ENCODE data around the gene MYH9.
A peak's percentile ranks its signal among the peaks of the same experiment; 100 is the strongest.
"Not testable (repeated sequence)": the region's sequence is repeated elsewhere in the genome, so short reads cannot be mapped to it uniquely, and the experiment has no call there.

The MYH9 gene

DNA sequence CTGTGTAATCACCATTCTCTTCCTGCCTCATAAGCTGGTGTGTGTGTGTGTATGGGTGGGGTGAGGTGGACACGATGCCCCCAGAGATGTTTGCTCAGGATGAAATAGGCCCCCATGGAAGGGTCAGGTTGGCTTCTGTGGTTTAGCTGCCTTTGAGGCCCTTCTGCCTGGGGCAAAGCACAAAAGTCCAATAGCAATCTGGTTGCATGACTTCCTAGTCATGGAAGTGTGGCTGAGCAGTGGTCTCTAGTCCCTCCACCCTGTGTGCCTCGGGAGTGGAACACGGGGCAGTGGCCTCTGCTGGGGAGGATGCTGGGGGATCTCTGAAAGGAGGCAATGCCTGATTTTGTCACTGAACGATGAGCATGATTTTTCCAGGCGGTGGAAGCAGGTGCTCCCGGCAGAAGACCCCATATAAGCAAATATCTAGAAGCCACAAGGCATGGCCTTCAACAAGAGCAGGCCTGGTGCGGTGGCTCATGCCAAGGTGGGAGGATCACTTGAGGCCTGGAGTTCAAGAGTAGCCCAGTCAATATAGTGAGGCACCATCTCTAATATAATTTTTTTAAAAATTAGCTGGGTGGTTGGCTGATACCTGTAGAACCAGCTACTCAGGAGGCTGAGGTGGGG lies 135.7 kb downstream of the MYH9 start:
- not testable (repeated sequence) for H2AFZ ChIP-seq (ENCODE audit: low read length, unreplicated experiment); H3K4me3 ChIP-seq (ENCODE audit: low read depth, low read length); H3K79me2 ChIP-seq (ENCODE audit: control insufficient read depth, insufficient read depth, low read length, unreplicated experiment); H3K27ac ChIP-seq (ENCODE audit: low read depth, low read length); H3K27me3 ChIP-seq (ENCODE audit: insufficient read depth, low read length); H3K36me3 ChIP-seq (ENCODE audit: insufficient read depth, low read length)
- H3K4me1 ChIP-seq (ENCODE audit: control insufficient read depth, insufficient read depth, low read length, unreplicated experiment), result peaks cover 12% of the 10 kb centered on the region

DNA sequence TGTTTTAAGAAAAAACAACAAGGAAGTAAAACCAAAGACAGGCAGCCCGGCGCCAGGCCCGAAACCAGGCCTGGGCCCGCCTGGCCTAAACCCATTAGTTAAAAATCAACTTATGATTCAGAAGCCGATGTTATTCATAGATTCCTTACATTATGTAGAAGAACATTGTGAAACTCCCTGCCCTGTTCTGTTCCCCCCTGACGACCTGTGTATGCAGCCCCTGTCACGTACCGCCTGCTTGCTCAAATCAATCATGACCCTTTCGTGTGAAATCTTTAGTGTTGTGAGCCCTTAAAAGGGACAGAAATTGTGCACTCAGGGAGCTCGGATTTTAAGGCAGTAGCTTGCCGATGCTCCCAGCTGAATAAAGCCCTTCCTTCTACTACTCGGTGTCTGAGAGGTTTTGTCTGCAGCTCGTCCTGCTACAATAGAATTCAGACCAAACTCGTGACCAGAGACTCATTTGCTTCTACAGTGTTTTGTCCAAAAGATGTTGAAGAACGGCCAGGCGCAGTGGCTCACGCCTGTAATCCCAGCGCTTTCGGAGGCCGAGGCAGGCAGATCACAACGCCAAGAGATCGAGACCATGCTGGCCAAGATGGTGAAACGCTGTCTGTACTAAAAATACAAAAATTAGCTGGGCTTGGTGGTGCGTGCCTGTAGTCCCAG lies 137.3 kb downstream of the MYH9 start:
- not testable (repeated sequence) for H3K27ac ChIP-seq (ENCODE audit: low read depth, low read length); H3K36me3 ChIP-seq (ENCODE audit: insufficient read depth, low read length); H3K27me3 ChIP-seq (ENCODE audit: insufficient read depth, low read length); H3K79me2 ChIP-seq (ENCODE audit: control insufficient read depth, insufficient read depth, low read length, unreplicated experiment); H3K4me3 ChIP-seq (ENCODE audit: low read depth, low read length); H2AFZ ChIP-seq (ENCODE audit: low read length, unreplicated experiment)
- peaks cover 12% of the 10 kb centered on the region for H3K4me1 ChIP-seq (ENCODE audit: control insufficient read depth, insufficient read depth, low read length, unreplicated experiment)

DNA sequence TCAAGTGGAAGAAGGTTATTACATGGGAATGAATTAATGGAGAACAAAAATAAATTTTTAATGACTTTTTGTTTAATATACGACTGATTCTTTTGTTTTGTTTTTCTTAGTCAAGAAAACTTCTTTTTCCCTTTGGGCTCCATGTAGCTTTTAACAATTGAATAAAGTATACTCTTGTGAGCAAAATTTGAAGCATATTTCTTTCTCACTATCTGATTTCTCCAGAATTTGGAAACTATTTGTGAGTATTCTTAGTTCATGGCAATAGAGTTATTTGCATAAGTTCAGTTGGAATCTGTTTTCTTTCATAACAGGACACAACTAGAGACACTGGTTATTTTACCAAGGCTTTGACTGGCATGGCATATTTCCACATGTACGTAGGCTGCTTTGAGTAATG lies 138.6 kb downstream of the MYH9 start:
- Histone ChIP-seq H2AFZ (ENCODE audit: low read length, unreplicated experiment) (no peak overlapping the region), H3K36me3 (ENCODE audit: insufficient read depth, low read length) (no peaks in the 10 kb centered on the region), H3K79me2 (ENCODE audit: control insufficient read depth, insufficient read depth, low read length, unreplicated experiment) (peaks cover 7% of the 10 kb centered on the region), H3K4me1 (ENCODE audit: control insufficient read depth, insufficient read depth, low read length, unreplicated experiment) (peaks cover 9% of the 10 kb centered on the region), H3K4me3 (ENCODE audit: low read depth, low read length) (no peak overlapping the region), H3K27me3 (ENCODE audit: insufficient read depth, low read length) (no peaks in the 10 kb centered on the region), H3K27ac (ENCODE audit: low read depth, low read length) (no peak overlapping the region)

DNA sequence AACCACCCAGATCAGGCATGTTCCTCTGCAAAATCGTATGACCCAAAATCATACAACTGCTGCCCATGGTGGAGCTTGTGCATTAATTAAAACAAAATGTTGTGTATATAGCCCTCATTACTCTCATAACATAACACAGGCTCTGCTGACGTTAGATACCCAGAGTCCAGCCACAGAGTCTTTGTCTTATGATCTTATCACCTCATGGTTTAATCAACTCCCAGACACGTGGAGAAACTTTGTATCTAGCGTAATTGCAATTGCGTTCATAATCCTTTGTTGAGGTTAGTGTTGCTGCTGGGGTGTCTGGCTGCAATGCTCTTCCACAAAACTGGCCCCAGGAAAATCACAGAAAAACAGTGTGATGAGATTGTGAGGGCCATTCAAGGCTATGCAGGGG lies 139.8 kb downstream of the MYH9 start:
- Histone ChIP-seq H3K27ac (ENCODE audit: low read depth, low read length) (no peak overlapping the region), H3K4me1 (ENCODE audit: control insufficient read depth, insufficient read depth, low read length, unreplicated experiment) (peaks cover 2% of the 10 kb centered on the region), H3K4me3 (ENCODE audit: low read depth, low read length) (no peak overlapping the region), H2AFZ (ENCODE audit: low read length, unreplicated experiment) (no peak overlapping the region), H3K36me3 (ENCODE audit: insufficient read depth, low read length) (no peaks in the 10 kb centered on the region), H3K79me2 (ENCODE audit: control insufficient read depth, insufficient read depth, low read length, unreplicated experiment) (no peaks in the 10 kb centered on the region), H3K27me3 (ENCODE audit: insufficient read depth, low read length) (no peaks in the 10 kb centered on the region)

DNA sequence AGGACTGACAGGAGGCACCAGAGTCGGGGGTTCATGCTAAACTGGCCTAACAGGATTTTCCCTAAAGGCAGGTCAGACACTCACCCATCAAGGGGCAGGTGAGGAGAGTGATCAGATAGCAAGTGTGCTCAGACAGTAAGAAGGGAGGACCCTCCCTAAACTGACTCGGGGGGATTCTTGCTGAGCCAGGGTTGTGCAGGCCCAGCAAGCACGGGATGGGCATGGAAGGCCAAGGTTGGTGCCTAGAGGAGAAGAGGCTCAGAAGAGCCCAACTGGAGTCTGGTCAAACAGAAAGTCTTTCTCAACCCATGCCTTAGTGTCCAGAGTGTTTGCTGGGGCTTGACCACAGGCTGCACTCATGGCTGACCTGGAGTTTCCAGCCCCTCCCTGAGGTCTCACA lies 141.0 kb downstream of the MYH9 start:
- no peaks in the 10 kb centered on the region for H3K36me3 ChIP-seq (ENCODE audit: insufficient read depth, low read length)
- H3K4me1 ChIP-seq (ENCODE audit: control insufficient read depth, insufficient read depth, low read length, unreplicated experiment), result no peaks in the 10 kb centered on the region

DNA sequence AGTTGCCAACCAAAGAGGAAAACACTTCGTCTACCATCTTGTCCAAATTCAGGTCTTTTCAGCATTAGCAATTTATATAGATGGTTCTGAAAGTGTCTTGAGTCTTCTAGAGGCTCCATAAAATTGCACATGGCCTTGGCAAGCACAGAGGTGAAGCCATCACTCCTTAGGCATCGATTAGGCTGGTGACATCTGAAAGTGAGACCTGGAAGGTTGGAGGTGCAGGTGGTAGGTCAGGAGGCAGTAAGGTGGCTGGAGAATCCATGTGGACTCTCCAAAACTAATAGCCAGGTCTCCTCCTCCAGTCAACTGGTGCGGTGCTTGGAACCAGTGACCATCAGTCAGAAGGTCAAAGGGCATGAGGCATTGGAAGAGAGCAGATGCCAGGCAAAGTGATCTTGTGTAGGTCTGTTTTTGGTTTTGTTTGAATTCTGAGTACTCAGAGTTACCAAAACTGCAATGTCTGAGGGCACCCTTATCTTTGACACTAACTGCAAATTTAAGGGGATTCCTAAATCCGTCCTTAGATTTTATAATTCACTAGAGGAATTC lies 141.9 kb downstream of the MYH9 start:
- H3K79me2 ChIP-seq (ENCODE audit: control insufficient read depth, insufficient read depth, low read length, unreplicated experiment), result no peaks in the 10 kb centered on the region
- no peaks in the 10 kb centered on the region for H3K27me3 ChIP-seq (ENCODE audit: insufficient read depth, low read length)
- no peaks in the 10 kb centered on the region for H3K36me3 ChIP-seq (ENCODE audit: insufficient read depth, low read length)
- H3K4me3 ChIP-seq (ENCODE audit: low read depth, low read length), result no peak overlapping the region
- no peak overlapping the region for H2AFZ ChIP-seq (ENCODE audit: low read length, unreplicated experiment)
- H3K4me1 ChIP-seq (ENCODE audit: control insufficient read depth, insufficient read depth, low read length, unreplicated experiment), result no peaks in the 10 kb centered on the region
- H3K27ac ChIP-seq (ENCODE audit: low read depth, low read length), result no peak overlapping the region

More for the DNA sequence above, 141.0 kb downstream of the MYH9 start:
- no peak overlapping the region for H3K4me3 ChIP-seq (ENCODE audit: low read depth, low read length)
- no peaks in the 10 kb centered on the region for H3K27me3 ChIP-seq (ENCODE audit: insufficient read depth, low read length)
- H2AFZ ChIP-seq (ENCODE audit: low read length, unreplicated experiment), result no peak overlapping the region
- no peaks in the 10 kb centered on the region for H3K79me2 ChIP-seq (ENCODE audit: control insufficient read depth, insufficient read depth, low read length, unreplicated experiment)
- H3K27ac ChIP-seq (ENCODE audit: low read depth, low read length), result no peak overlapping the region

DNA sequence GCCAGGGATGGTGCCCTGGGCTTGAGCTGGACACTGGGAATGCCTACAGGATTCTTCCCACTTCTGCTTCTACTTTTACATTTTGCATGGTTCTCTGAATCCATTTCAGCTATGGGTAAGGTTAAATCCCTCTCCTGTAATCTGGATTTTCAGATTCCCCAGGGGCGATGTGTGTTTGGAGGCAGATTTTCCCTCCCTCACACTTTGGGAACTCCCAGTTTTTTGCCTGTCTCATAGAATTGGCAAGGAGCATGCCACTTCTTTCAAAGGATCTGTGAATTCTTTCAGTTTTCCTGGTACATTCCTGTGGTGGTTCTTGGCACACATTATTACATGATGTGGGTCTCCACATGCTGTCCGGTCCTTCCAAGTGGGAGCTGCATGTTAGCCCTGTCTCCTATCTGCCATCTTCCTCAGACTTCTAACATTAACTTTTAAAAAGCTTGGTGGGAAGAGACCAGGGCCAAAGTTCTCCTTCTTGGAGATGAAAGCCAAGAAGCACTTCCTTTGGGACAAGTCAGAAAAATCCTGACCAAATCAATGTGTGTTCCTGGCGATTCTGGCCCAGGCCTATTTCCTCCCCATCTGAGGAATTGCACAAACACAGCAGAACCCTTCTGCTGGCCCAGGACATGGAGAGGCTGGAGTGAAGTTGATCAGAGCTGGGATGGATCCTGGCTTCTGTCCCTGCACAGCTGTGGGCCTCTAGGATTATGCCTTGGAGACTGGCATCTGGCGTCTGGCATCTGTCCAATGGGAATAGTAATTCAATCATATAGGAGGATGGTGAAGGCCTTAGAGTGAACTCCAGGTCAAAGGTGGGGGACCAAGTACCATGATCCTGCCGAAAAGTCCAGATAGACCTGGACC lies 143.0 kb downstream of the MYH9 start:
- no peak overlapping the region for H3K4me3 ChIP-seq (ENCODE audit: low read depth, low read length)

DNA sequence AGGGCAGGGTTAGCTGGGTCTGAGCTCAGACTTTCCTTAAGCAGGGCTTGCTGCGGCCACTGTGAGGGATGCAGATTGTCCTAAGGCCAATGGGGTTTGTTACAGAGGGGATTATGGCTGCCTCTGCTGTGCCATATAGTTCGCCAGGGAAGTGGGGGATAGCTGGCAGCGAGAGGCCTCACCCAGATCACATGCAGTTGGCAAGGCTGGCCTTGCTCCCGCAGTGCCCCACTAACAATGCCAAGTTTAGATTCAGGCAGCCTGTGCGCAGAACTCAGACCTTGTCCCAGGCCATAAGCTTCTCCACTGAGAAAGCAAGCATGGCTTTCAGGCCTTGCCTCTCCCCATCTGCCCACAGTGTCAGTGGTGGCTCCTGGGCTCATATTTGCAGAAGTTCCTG lies 143.8 kb downstream of the MYH9 start:
- no peak overlapping the region for H3K27ac ChIP-seq (ENCODE audit: low read depth, low read length)

More for the DNA sequence above, 143.0 kb downstream of the MYH9 start:
- Histone ChIP-seq H3K79me2 (ENCODE audit: control insufficient read depth, insufficient read depth, low read length, unreplicated experiment) (no peaks in the 10 kb centered on the region), H3K27ac (ENCODE audit: low read depth, low read length) (no peak overlapping the region), H3K4me1 (ENCODE audit: control insufficient read depth, insufficient read depth, low read length, unreplicated experiment) (peaks cover 4% of the 10 kb centered on the region), H2AFZ (ENCODE audit: low read length, unreplicated experiment) (no peak overlapping the region), H3K36me3 (ENCODE audit: insufficient read depth, low read length) (no peaks in the 10 kb centered on the region), H3K27me3 (ENCODE audit: insufficient read depth, low read length) (no peaks in the 10 kb centered on the region)

DNA sequence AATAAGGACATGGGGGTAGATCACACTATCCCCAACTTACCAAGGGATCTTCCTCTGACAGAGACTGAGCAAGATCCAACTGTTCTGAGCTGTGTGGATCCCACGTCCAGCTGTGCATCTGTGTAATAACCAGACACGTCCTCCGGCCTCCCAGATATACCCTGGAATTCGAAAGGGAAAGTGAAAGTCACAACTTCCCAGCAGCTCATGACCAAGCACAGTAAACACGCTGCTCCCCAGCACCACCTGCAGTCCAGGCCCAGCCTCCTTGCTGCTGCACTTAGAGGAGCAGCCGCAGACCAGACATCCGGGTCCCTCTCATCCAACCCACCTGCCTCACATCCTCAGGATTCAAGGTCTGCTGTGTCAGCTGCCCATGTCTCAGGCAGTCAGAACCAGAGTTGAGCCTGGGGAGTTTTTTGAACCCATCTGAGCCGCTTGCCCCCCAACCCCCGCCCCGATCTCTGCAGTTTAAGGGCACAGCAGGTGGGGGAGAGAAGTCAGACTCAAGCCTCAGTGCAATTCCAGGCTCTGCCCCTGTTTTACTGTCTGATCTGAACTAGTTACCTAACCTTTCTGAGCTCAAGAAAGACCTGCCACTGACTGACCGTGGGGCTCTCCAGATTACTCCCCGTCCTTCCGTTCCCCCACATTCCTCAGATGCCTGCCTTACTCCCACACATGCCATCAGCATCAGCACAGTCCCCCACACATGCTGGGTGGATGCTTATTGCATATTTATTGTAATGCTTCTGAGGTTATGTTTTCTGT lies 148.2 kb downstream of the MYH9 start, which contains the start of gene APOL2:
Gene APOL2, minus strand, starts transcription at position 127 of the 771 bp plus-strand sequence. CDS start 6,365 bp downstream, outside the sequence.
- Histone ChIP-seq H2AFZ (ENCODE audit: low read length, unreplicated experiment) (no peak within 1 kb of the TSS), H3K4me3 (ENCODE audit: low read depth, low read length) (peak within 1 kb of the TSS; percentile 83), H3K36me3 (ENCODE audit: insufficient read depth, low read length) (peaks cover 13% of the 10 kb centered on the region), H3K27ac (ENCODE audit: low read depth, low read length) (peak within 1 kb of the TSS; percentile 83), H3K79me2 (ENCODE audit: control insufficient read depth, insufficient read depth, low read length, unreplicated experiment) (peaks cover 43% of the 10 kb centered on the region), H3K27me3 (ENCODE audit: insufficient read depth, low read length) (no peaks in the 10 kb centered on the region), H3K4me1 (ENCODE audit: control insufficient read depth, insufficient read depth, low read length, unreplicated experiment) (peaks cover 22% of the 10 kb centered on the region)

More for the DNA sequence above, 143.8 kb downstream of the MYH9 start:
- Histone ChIP-seq H3K79me2 (ENCODE audit: control insufficient read depth, insufficient read depth, low read length, unreplicated experiment) (peaks cover under 1% of the 10 kb centered on the region), H3K4me3 (ENCODE audit: low read depth, low read length) (no peak overlapping the region), H2AFZ (ENCODE audit: low read length, unreplicated experiment) (no peak overlapping the region), H3K4me1 (ENCODE audit: control insufficient read depth, insufficient read depth, low read length, unreplicated experiment) (peaks cover 6% of the 10 kb centered on the region), H3K36me3 (ENCODE audit: insufficient read depth, low read length) (no peaks in the 10 kb centered on the region), H3K27me3 (ENCODE audit: insufficient read depth, low read length) (no peaks in the 10 kb centered on the region)

DNA sequence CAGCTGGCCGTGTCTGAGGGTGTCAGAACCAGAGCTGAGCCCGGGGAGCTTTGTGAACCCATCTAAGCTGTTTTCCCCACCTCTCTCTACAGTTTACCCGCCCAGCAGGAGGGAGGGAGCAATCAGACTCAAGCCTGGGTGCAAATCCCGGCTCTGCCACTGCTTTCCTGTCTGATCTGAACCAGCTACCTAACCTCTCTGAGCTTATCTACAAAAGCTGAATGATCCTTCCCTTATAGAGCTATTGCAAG lies 148.7 kb downstream of the MYH9 start:
- peak overlapping the region; percentile 83 for H3K4me3 ChIP-seq (ENCODE audit: low read depth, low read length)
- peaks cover 46% of the 10 kb centered on the region for H3K79me2 ChIP-seq (ENCODE audit: control insufficient read depth, insufficient read depth, low read length, unreplicated experiment)
- H3K27me3 ChIP-seq (ENCODE audit: insufficient read depth, low read length), result no peaks in the 10 kb centered on the region
- peaks cover 13% of the 10 kb centered on the region for H3K36me3 ChIP-seq (ENCODE audit: insufficient read depth, low read length)
- H3K27ac ChIP-seq (ENCODE audit: low read depth, low read length), result peak overlapping the region; percentile 83
- peaks cover 25% of the 10 kb centered on the region for H3K4me1 ChIP-seq (ENCODE audit: control insufficient read depth, insufficient read depth, low read length, unreplicated experiment)
- H2AFZ ChIP-seq (ENCODE audit: low read length, unreplicated experiment), result no peak overlapping the region
